SU-DHL-6 (cell line): ENCODE data around the gene RHEB.

Source experiments
- EZH2phosphoT487 ChIP-seq: fragments of 200-600 bp; sonication (generic), shearing (Covaris generic); conservative IDR thresholded peaks from 2 replicates; pipeline ENCODE4 v1.6.1; 2018; ENCODE audit warnings: mild to moderate bottlenecking, antibody characterized with exemption, low read length, moderate library complexity, mixed read lengths
- TF ChIP-seq, protein P1 (sequence below): fragments of 200-600 bp; sonication (generic); IDR thresholded peaks from one replicate; pipeline ENCODE4 v1.5.1; 2017; ENCODE audit warnings: antibody characterized with exemption, mild to moderate bottlenecking, low read length, moderate library complexity; ENCODE audit not compliant: insufficient read depth, poor library complexity, severe bottlenecking

DNA sequence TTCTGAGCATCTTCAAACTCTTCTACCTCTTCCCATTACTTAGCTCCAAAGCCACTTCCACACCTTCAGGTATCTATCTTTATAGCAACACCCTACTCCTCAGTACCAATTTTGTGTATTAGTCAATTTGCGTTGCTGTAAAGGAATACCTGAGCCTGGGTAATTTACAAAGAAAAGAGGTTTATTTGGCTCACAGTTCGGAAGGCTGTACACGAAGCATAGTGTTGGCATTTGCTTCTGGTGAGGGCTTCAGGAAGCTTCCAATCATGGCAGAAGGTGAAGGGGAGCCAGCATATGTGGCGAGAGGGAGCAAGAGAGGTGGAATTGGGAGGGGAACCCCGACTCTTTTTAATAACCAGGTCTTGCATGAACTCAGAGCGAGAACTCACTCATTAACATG, 62.2 kb downstream of the RHEB start:
- TF ChIP-seq, protein P1, sequence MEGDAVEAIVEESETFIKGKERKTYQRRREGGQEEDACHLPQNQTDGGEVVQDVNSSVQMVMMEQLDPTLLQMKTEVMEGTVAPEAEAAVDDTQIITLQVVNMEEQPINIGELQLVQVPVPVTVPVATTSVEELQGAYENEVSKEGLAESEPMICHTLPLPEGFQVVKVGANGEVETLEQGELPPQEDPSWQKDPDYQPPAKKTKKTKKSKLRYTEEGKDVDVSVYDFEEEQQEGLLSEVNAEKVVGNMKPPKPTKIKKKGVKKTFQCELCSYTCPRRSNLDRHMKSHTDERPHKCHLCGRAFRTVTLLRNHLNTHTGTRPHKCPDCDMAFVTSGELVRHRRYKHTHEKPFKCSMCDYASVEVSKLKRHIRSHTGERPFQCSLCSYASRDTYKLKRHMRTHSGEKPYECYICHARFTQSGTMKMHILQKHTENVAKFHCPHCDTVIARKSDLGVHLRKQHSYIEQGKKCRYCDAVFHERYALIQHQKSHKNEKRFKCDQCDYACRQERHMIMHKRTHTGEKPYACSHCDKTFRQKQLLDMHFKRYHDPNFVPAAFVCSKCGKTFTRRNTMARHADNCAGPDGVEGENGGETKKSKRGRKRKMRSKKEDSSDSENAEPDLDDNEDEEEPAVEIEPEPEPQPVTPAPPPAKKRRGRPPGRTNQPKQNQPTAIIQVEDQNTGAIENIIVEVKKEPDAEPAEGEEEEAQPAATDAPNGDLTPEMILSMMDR = no peak
- no peak for TF ChIP-seq EZH2phosphoT487
